GM13976 (cell line): ENCODE data around the gene PGLYRP1.

Source experiments
- DNase-seq: peaks from one replicate; pipeline ENCODE4 v3.0.0; 2012; ENCODE audit warnings: low spot score
- CTCF ChIP-seq: IDR thresholded peaks from 2 replicates; pipeline ENCODE4 v1.5.1; 2012; ENCODE audit warnings: borderline replicate concordance, mild to moderate bottlenecking; ENCODE audit not compliant: insufficient read depth; ENCODE audit errors: extremely low read depth, missing control alignments, control extremely low read depth
- in situ Hi-C: fragments of 300-500 bp; cut with MboI; formaldehyde crosslinking; loops from one replicate; pipeline ENCODE4 v1.12.0; 2022; ENCODE audit warnings: low sequenced_read_pairs, mixed read lengths, inconsistent platforms; ENCODE audit not compliant: unreplicated experiment

Gene PGLYRP1

GRCh38 chr19:46022431-46023310 lies at the start of gene PGLYRP1:
PGLYRP1 (minus strand) TSS chr19:46023053; CDS start chr19:46023021, 32 bp downstream.
- DNase-seq = no peak
- TF ChIP-seq CTCF = no peak
- in situ Hi-C loops = loop anchor here (10.0 kb wide), 1 partner anchor 242 kb away; no protein-coding TSS in a partner anchor

- DNase-seq = no peak
- TF ChIP-seq CTCF = no peak
- in situ Hi-C loops = no loop called here
Measured at GRCh38 chr19:46069806-46070341, 47.0 kb upstream of the PGLYRP1 start.

- DNase-seq = no peak
- TF ChIP-seq CTCF = no peak
- in situ Hi-C loops = no loop called here
Measured at GRCh38 chr19:46068345-46069258, 45.7 kb upstream of the PGLYRP1 start.

- no peak for DNase-seq
- in situ Hi-C loops = no loop called here
- no peak for TF ChIP-seq CTCF
Measured at GRCh38 chr19:46067691-46068090, 44.8 kb upstream of the PGLYRP1 start.

GRCh38 chr19:46066471-46066870 lies 43.6 kb upstream of the PGLYRP1 start:
- no peak for TF ChIP-seq CTCF
- no peak for DNase-seq
- in situ Hi-C loops = no loop called here

- in situ Hi-C loops = no loop called here
- no peak for DNase-seq
- no peak for TF ChIP-seq CTCF
Measured at GRCh38 chr19:46065486-46066071, 42.7 kb upstream of the PGLYRP1 start.
